Measurements from ENCODE around the gene TRAPPC3. TPM values are rescaled to one million over a fixed set of nuclear protein-coding genes. Genes with fewer than 3 reads are reported as not detected.

TRAPPC3 gene
- total and polyA plus RNA-seq, 9 of the 15 experiments (the other 6 are each of a cell fraction or from before 2014, with no cell fraction given), result 20.6 to 141 (median 112) TPM

DNA sequence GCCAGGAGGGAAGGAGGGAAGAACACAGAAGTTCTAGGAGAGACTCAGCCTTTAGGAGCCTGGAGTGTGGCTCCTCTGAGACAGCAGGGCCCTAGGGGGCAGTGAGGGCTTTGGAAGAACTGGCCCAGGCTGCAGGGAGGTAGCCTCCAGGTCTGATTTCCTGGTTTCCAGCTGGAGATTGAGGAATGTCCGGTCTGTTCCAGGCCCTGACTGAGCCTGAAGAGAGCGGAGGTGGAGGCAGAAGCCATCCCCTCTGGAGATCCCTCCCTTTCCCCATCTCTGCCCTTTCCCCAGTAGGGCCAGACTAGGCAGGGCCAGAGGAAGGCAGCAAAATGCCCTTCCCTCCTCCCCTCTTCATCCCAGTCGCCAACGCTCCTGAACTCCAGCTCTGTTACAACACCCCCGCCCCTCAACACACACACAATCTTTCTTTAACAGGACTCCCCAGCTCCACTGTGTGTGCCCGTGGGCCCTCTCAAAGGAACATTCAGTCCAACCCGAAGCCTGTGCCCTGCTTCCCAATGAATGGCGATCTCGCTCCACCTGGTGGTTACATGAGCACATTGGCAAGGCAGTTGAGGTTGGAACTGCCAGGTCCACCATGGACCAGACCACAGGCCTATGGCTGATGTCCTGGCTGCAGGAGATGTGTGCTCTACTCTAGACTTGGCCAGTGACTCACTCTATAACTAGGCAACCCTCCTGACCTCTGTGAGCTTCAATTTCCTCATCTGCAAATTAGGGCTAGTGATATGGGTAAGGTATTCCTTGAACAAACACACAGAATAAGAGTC, 38.7 kb upstream of the TRAPPC3 start (continued):
- TF ChIP-seq DACH1 (IDR thresholded peaks at IDR 0.05; ENCODE audit: partially characterized antibody), result no peak
- TF ChIP-seq, protein P1, sequence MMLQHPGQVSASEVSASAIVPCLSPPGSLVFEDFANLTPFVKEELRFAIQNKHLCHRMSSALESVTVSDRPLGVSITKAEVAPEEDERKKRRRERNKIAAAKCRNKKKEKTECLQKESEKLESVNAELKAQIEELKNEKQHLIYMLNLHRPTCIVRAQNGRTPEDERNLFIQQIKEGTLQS (IDR thresholded peaks at IDR 0.05), result no peak
- TF ChIP-seq, protein P1 (CRISPR knock-in tag; conservative IDR thresholded peaks at IDR 0.05), result no peak
- TF ChIP-seq DDX20 (tag; IDR thresholded peaks at IDR 0.05; ENCODE audit: low read depth), result no peak
- TF ChIP-seq MBD2 (IDR thresholded peaks at IDR 0.05; ENCODE audit: borderline replicate concordance, low read depth), result no peak
- TF ChIP-seq MECOM (CRISPR knock-in tag; IDR thresholded peaks at IDR 0.05), result no peak
- TF ChIP-seq, protein P2, sequence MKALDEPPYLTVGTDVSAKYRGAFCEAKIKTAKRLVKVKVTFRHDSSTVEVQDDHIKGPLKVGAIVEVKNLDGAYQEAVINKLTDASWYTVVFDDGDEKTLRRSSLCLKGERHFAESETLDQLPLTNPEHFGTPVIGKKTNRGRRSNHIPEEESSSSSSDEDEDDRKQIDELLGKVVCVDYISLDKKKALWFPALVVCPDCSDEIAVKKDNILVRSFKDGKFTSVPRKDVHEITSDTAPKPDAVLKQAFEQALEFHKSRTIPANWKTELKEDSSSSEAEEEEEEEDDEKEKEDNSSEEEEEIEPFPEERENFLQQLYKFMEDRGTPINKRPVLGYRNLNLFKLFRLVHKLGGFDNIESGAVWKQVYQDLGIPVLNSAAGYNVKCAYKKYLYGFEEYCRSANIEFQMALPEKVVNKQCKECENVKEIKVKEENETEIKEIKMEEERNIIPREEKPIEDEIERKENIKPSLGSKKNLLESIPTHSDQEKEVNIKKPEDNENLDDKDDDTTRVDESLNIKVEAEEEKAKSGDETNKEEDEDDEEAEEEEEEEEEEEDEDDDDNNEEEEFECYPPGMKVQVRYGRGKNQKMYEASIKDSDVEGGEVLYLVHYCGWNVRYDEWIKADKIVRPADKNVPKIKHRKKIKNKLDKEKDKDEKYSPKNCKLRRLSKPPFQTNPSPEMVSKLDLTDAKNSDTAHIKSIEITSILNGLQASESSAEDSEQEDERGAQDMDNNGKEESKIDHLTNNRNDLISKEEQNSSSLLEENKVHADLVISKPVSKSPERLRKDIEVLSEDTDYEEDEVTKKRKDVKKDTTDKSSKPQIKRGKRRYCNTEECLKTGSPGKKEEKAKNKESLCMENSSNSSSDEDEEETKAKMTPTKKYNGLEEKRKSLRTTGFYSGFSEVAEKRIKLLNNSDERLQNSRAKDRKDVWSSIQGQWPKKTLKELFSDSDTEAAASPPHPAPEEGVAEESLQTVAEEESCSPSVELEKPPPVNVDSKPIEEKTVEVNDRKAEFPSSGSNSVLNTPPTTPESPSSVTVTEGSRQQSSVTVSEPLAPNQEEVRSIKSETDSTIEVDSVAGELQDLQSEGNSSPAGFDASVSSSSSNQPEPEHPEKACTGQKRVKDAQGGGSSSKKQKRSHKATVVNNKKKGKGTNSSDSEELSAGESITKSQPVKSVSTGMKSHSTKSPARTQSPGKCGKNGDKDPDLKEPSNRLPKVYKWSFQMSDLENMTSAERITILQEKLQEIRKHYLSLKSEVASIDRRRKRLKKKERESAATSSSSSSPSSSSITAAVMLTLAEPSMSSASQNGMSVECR (CRISPR knock-in tag; IDR thresholded peaks at IDR 0.05), result no peak
- TF ChIP-seq ARID2 (IDR thresholded peaks at IDR 0.05), result peak; percentile 96
- 0 out of 2 replicates have a peak, but pooled peaks have one; percentile 19 for TF ChIP-seq MTA2 (IDR thresholded peaks at IDR 0.05; ENCODE audit: low read depth)
- no peak for TF ChIP-seq HMGN3 (IDR thresholded peaks at IDR 0.05; ENCODE audit: borderline replicate concordance, extremely low read depth, insufficient read length, low read depth, low read length)
- TF ChIP-seq, protein P3, sequence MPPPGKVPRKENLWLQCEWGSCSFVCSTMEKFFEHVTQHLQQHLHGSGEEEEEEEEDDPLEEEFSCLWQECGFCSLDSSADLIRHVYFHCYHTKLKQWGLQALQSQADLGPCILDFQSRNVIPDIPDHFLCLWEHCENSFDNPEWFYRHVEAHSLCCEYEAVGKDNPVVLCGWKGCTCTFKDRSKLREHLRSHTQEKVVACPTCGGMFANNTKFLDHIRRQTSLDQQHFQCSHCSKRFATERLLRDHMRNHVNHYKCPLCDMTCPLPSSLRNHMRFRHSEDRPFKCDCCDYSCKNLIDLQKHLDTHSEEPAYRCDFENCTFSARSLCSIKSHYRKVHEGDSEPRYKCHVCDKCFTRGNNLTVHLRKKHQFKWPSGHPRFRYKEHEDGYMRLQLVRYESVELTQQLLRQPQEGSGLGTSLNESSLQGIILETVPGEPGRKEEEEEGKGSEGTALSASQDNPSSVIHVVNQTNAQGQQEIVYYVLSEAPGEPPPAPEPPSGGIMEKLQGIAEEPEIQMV (tag; conservative IDR thresholded peaks at IDR 0.05; ENCODE audit: low read depth), result no peak
- TF ChIP-seq HLTF (IDR thresholded peaks at IDR 0.05), result 0 out of 2 replicates have a peak, but pooled peaks have one; percentile 33
- TF ChIP-seq ZNF232 (CRISPR knock-in tag; IDR thresholded peaks at IDR 0.05), result no peak
- TF ChIP-seq, protein P4, sequence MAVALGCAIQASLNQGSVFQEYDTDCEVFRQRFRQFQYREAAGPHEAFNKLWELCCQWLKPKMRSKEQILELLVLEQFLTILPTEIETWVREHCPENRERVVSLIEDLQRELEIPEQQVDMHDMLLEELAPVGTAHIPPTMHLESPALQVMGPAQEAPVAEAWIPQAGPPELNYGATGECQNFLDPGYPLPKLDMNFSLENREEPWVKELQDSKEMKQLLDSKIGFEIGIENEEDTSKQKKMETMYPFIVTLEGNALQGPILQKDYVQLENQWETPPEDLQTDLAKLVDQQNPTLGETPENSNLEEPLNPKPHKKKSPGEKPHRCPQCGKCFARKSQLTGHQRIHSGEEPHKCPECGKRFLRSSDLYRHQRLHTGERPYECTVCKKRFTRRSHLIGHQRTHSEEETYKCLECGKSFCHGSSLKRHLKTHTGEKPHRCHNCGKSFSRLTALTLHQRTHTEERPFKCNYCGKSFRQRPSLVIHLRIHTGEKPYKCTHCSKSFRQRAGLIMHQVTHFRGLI (CRISPR knock-in tag; IDR thresholded peaks at IDR 0.05), result no peak
- TF ChIP-seq SIX5 (IDR thresholded peaks at IDR 0.05; ENCODE audit: borderline replicate concordance in 1 of 2, insufficient read depth in 1 of 2, low read depth in 1 of 2, low read length in 2 of 2), result no peak

All from K562 (cell line).